Measurements from ENCODE around the gene SLC16A5.

SLC16A5 gene

DNA sequence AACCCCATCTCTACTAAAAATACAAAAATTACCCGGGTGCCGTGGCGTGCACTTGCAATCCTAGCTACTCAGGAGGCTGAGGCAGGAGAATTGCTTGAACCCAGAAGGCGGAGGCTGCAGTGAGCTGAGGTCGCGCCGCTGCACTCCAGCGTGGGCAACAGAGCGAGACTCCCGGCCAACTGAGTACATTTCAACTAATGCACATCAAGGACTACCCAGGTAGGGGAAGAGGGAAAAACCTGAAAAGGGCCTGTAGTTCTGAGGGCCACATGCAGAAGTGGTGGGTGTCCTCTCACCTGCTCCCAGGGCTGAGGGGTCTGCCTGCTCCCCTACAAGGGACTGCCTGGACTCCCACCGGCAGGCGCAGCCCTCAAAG lies 584 bp upstream of the SLC16A5 start:
- no peak for DNase-seq (ENCODE audit: low read depth in 2 of 2)

DNA sequence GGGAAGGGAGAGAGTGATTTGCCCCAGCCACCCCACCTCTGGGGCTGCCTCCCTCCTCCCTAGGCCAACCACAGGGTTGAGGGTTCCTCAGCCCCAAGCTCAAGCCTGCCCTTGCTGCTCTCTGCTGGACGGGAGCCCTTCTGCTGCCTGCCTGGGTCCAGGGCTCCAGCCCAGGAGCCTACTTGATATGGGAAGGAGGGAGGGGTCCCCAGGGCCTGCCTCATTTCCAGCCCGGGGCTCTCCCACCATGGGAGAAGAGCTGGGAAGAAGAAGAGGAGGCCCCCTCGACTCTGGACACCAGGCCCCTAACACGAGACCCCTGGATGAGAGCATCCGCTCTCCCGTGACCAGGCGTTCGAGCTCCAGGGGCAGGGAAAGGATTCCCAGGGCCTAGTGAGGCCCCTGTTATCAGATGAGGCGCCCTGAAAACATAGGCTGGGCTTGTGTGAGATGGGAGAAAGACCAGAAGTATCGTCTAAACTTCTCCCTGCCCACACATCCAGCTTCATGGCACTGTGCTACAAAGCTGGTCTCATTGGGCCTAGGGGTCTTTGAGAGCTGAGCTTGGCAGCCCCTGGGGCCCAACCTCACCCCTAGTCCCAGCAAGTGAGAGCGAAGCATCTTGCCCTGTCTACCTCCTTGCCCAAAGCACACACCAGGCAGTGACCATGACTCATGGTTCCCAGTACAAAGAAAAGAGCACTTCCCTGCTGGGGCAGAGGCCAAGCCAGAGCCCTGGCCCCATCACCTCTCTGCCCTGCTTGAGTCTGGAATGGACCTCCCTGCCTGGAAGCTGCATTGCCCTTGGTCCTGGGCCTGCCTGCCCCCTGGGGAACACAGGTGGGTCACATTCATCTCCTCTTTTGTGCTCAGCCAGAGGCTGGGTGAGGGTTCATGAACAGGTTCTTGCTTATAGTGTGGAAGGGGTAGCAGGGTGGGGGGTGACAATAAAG lies 987 bp downstream of the SLC16A5 start:
- DNase-seq (ENCODE audit: low read depth in 2 of 2), result no peak

DNA sequence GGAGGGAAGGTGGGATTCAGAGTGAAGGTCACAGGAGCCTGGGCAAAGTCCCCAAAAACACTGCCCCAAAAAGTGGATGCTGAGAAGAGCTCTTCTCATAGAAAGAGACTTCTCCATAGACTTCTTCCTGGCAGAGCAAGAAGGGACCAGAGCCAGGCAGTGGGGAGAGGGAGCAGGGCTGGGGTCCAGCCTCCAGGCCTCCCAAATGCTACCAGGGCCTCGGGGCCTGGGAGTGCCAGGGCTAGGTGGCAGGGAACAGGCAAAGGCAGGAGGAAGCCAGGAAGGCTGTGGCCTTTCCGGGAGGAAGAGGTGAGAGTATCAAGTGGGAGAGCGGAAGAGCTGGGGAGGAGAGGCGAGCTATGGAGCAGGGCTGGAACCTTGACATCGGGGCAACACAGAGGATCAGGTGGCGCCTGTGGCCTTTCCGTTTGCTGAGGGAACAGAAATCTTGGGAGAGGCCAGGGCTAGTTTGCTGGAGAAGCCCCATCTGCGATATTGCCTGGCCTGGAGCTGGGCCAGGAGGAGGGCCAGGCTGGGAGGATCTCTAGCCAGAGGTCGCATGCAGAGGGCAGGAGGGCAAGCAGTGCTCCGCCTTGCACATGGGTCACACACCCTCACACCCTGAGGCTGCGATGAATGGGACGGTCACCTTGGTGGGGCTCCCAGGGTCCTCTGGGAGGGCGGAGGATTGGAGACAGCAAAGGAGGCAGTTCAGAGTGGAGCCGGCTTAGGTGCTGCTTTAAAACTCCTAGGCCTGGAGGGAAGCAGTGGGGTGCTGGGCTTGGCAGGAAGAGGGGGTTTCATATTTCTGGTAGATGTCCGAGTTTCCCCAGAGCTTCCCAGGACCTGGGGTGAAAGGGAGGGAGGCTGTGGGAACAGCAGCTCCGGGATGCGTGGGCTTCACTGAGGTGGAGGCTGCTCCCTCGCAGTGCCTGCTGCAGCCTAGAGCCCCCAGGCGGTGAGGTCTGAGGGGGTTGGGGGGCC lies 3.4 kb downstream of the SLC16A5 start:
- no peak for DNase-seq (ENCODE audit: low read depth in 2 of 2)

DNA sequence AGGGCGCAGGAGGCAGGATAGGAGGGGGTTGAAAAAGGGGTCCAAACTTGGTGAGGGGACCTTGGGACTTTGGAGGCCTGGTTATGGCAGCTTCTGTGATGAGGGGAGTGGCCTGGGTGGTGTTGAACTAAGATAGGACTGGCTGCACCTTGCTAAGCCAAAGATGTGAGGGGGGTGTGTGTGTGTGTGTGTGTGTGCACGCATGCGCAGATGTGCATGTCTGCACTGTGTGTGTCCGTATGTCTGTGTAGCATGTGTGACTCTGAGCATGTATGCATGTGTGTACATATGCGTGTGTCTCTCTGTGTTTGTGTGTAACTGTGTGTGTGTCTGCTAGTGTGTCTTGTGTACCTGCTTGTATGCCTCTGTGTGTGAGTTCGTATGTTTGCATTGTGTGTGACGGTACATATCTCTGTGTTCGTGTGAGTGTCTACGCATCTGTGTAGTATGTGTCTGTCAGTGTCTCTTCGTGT lies 4.1 kb downstream of the SLC16A5 start:
- no peak for DNase-seq (ENCODE audit: low read depth in 2 of 2)

DNA sequence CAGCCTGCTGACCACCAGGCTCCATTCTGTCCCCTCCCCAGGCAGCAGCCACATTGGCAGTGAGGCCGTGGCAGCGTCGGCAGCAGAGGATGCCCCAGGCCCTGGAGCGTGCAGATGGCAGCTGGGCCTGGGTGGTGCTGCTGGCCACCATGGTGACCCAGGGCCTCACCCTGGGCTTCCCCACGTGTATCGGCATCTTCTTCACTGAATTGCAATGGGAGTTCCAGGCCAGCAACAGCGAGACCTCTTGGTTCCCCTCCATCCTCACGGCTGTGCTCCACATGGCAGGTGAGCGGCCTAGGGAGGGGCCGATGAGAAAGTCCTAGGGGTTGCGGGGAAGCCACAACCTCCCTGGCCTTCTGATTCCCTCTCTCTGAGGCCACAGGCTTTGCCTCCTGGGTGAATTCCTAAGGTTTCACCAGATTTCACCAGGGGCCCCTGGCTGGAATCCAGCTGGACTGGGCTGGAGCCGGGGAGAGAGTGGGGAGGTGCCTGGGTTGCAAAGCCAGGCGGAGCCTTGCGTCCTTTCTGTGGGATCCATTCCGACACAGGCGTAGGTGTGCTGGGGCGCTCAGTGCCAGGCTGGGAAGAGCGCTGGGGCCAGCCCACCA lies 5.9 kb downstream of the SLC16A5 start:
- no peak for DNase-seq (ENCODE audit: low read depth in 2 of 2)

GRCh38 chr17:75094871-75095399 lies 7.2 kb downstream of the SLC16A5 start:
- no peak for DNase-seq (ENCODE audit: low read depth in 2 of 2)

GRCh38 chr17:75096082-75096625 lies 8.4 kb downstream of the SLC16A5 start:
- DNase-seq (ENCODE audit: low read depth in 2 of 2), result no peak

DNA sequence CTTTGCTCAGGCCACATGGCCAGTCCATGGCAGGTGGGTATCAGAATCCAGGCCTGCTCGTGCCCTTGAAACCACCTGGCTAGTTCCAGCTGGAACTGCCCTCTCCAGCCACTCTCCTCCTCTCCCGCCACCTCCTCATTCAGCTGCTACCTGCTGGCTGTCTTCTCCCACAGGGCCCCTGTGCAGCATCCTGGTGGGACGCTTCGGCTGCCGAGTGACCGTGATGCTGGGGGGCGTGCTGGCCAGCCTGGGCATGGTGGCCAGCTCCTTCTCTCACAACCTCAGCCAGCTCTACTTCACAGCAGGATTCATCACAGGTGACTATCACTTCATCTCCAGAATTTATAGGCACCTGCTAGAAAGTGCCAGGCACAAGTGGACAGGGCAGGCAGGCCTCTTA lies 10.1 kb downstream of the SLC16A5 start:
- no peak for DNase-seq (ENCODE audit: low read depth in 2 of 2)

DNA sequence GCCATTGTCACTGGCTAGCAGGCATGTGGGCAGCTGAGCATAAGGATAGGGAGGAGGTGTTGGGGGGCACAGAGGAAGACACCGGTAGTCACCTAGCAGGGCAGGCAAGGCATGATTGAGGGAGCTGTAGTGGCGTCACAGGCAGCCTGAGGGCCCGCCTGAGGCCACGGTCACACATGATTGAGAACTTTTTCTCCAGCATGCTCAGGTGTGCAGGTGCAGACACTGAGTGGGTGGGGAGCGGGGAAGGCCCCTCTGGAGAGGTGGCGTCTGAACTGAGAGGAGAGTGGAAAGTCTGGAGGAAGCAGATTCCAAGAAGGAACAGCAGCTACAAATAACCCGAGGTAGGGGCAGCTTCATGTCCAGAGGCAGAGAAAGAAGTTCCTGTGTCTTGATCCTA lies 11.1 kb downstream of the SLC16A5 start:
- no peak for DNase-seq (ENCODE audit: low read depth in 2 of 2)

DNA sequence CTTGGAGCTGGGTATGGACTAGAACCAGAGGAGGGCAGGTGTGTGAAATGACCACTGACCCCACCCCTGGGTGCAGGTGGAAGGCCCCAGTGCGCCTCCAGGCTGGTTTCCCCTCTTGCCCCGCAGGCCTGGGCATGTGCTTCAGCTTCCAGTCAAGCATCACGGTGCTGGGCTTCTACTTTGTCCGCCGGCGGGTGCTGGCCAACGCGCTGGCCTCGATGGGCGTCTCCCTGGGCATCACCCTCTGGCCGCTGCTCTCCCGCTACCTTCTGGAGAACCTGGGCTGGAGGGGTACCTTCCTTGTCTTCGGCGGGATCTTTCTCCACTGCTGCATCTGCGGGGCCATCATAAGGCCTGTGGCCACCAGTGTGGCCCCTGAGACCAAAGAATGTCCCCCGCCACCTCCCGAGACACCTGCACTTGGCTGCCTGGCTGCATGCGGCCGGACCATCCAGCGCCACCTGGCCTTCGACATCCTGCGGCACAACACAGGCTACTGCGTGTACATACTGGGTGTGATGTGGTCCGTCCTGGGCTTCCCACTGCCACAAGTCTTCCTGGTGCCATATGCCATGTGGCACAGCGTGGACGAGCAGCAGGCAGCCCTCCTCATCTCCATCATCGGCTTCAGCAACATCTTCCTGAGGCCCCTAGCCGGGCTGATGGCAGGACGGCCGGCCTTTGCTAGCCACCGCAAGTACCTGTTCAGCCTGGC lies 12.3 kb downstream of the SLC16A5 start:
- no peak for DNase-seq (ENCODE audit: low read depth in 2 of 2)

GRCh38 chr17:75102385-75102821 lies 14.6 kb downstream of the SLC16A5 start:
- no peak for DNase-seq (ENCODE audit: low read depth in 2 of 2)

DNA sequence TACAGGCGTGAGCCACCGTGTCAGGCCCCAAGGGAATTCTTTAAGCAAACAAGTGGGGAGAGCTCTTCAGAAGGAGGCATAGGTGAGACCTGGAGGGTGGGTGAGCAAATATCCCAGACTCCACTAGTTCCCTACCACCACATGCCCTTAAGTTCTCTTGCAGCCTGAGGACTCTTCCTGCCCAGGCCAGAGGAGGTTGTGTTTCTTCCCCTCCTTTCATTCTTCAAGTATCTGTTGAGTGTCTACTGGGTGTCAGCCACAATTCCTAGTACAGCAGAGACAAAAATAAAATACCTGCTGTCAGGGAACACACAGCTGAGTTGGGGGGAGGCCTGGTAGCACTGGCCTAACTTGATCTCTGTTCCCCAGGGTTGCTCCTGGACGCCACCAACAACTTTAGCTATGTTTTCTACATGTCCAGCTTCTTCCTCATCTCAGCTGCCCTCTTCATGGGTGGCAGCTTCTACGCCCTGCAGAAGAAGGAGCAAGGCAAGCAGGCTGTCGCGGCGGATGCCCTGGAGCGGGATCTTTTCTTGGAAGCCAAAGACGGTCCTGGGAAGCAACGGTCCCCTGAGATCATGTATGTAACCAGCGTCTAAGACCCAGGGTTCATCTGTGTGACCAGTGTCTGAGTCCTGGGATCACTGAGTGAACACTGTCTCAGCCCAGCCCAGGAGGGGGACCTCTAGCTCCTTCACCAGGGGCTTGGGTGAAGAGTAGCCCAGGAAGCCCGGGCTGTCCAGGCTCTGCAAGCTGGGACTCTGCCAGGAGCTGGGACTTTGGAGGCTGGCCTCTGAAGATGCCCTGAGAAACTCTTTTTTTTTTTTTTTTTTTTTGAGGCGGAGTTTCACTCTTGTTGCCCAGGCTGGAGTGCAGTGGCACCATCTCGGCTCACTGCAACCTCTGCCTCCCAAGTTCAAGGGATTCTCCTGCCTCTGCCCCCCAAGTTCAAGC lies 16.1 kb downstream of the SLC16A5 start:
- DNase-seq (ENCODE audit: low read depth in 2 of 2), result no peak

GRCh38 chr17:75105126-75106080 lies 17.6 kb downstream of the SLC16A5 start:
- no peak for DNase-seq (ENCODE audit: low read depth in 2 of 2)

- no peak for DNase-seq (ENCODE audit: low read depth in 2 of 2)
Observed at GRCh38 chr17:75108193-75108592, 20.4 kb downstream of the SLC16A5 start.

- no peak for DNase-seq (ENCODE audit: low read depth in 2 of 2)
Observed at GRCh38 chr17:75109046-75109406, 21.3 kb downstream of the SLC16A5 start.

- DNase-seq (ENCODE audit: low read depth in 2 of 2), result peak; percentile 88 to 92
Observed at GRCh38 chr17:75109407-75110233, 21.9 kb downstream of the SLC16A5 start, which contains the start of gene ARMC7. Gene ARMC7, plus strand, starts transcription at chr17:75109969. Its CDS starts 320 bp downstream, at chr17:75110289.

GRCh38 chr17:75110234-75110937 lies 22.6 kb downstream of the SLC16A5 start:
- no peak for DNase-seq (ENCODE audit: low read depth in 2 of 2)

All from stimulated activated CD4-positive, alpha-beta T cell treated with anti-CD3 and anti-CD28 coated beads, Interleukin-4, amount 100 ng/mL, for 48 hours (primary cell).